Stimulated activated CD8-positive, alpha-beta memory T cell treated with anti-CD3 and anti-CD28 coated beads, Interleukin-4, amount 100 ng/mL, for 4 hours (primary cell): ENCODE data around the gene OR1N1.
A peak's percentile ranks its signal among the peaks of the same experiment; 100 is the strongest.
"Not testable (repeated sequence)": the region's sequence is repeated elsewhere in the genome, so short reads cannot be mapped to it uniquely, and the experiment has no call there.

Source experiments
- DNase-seq, 2 donors: peaks; one replicate each; pipeline ENCODE4 v3.0.0-alpha.2; 2020; ENCODE audit warnings: low read depth in 2 of 2, low spot score in 1 of 2

OR1N1 gene

GRCh38 chr9:122527193-122527592, at the start of gene OR1N1:
TSS of gene OR1N1 (minus strand) at chr9:122527293. CDS start at chr9:122527293, 0 bp downstream.
- no peak for DNase-seq

DNA sequence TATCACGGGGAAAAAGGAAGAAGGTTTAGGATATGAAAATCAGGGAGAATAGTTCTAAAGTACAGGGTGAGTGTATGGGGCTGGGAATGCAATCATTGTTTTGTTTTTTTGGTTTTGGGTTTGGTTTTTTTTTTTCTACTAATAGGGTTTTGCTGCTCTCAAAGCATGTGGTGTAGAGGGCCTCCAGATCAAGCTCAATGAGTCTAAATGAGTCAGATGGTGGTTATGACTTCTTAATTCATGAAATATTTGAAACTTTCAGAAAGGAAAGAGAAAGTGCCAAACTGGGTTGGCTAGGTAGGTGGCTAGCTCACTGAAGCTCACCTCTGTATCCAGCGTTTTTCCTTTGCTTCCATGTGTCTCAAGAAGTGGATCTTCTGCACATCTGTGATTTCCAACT, 45.4 kb upstream of the OR1N1 start:
- DNase-seq: no peak

GRCh38 chr9:122567901-122568300, 40.8 kb upstream of the OR1N1 start:
- DNase-seq: no peak

DNA sequence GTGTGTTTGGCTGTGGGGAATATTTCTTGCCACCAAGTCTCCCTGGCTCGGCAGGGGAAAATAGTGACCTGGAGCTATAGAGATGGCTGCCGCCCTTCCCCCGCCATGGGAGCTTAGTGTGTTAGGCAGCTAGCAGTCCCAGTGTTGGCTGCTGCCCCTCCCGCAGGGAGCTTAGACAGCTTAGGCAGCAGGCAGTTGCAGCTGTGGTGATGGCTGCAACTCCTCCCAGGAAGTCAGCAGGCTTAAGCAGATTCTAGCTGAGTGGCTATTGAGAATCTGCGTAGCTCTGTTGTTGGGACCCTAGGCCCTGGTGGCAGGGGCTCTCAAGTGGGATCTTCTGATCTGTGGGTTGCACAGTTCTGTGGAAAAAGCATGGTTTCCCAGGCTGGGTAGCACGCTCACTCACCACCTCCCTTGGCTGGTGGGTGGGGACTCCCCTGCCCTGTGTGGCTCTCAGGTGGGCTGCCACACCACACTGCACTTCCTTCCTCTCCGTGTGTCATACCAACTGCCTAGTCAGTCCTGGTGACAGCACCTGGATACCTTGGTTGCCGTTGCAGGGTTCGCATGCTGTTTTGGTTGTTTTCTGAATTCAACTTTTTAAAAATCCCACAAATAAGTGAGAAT, 35.2 kb upstream of the OR1N1 start:
- peak; percentile 10 to 19 for DNase-seq

DNA sequence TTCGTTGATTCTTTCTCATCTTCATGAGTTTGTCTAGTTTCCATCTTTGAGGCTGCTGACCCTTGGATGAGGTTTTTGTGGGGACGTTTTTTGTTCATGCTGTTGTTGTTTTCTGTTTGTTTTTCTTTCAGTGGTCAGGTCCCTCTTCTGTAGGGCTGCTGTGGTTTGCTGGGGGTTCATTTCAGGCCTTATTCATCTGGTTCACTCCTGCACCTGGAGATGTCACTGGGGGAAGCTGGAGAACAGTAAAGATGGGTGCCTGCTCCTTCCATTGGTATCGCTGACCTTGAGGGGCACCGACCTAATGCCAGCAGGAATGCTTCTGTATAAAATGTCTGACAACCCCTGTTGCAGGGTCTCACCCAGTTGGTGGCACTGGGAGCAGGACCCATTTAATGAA, 34.4 kb upstream of the OR1N1 start:
- DNase-seq: no peak

GRCh38 chr9:122552812-122553211, 25.7 kb upstream of the OR1N1 start, which contains the start of gene OR1N2:
TSS of gene OR1N2 (plus strand) at chr9:122553112. CDS start at chr9:122553212, 100 bp downstream.
- no peak for DNase-seq

- no peak for DNase-seq
Measured at GRCh38 chr9:122551371-122551770, 24.3 kb upstream of the OR1N1 start.

- DNase-seq: no peak
Measured at GRCh38 chr9:122546196-122546595, 19.1 kb upstream of the OR1N1 start.

- DNase-seq: no peak
Measured at GRCh38 chr9:122538757-122539156, 11.7 kb upstream of the OR1N1 start.

DNA sequence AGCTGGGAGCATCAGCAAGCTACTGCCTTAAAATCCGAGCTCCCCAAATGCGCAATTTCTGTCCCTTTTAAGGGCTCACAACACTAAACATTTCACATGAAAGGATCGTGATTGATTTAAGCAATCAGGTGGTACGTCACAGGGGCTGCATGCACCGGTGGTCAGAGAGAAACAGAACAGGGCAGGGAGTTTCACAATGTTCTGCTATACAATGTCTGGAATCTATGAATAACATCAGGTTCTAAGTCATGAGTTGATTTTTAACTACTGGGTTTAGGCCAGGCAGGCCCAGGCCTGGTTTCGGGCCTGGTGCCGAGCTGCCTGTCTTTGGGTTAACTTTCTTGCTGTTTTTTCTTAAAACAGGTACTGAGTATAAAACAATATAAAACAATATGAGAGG, 10.0 kb upstream of the OR1N1 start:
- DNase-seq: not testable (repeated sequence)

DNA sequence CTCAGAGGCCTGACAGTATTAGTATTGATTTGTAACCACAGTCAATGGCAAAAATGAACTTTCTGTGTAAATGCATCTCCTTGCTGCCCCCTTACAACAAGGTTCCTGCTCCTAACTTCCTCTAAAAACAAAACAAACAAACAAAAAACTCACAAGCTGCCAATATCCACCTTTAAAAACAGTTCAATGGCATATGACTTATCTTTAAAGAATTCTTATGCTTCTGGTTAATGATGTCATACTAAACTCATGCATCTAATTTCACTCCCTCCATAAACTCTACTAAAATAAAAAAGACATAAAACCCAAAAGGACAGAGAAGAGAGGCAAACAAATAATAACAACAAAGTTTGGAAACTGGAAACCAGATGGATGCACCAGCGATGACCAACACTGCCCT, 9.0 kb upstream of the OR1N1 start:
- DNase-seq: no peak

- DNase-seq: not testable (repeated sequence)
Measured at GRCh38 chr9:122531157-122531556, 4.1 kb upstream of the OR1N1 start.

DNA sequence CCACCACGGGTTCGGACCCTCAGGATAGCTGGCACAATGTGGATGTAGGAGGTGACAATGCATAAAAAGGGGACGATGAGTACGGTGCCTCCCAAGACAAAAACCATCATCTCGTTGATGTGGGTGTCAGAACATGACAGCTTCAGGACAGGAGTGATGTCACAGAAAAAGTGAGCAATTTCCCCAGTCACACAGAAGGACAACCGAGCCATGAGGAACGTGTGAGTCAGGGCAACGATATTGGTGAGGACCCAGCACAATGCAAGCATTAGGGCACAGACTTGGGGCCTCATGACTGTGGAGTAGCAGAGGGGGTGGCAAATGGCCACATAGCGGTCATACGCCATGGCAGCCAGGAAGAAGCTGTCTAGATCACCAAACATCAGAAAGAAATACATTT, 491 bp downstream of the OR1N1 start:
- DNase-seq: no peak

- no peak for DNase-seq
Measured at GRCh38 chr9:122519376-122519775, 7.7 kb downstream of the OR1N1 start.

DNA sequence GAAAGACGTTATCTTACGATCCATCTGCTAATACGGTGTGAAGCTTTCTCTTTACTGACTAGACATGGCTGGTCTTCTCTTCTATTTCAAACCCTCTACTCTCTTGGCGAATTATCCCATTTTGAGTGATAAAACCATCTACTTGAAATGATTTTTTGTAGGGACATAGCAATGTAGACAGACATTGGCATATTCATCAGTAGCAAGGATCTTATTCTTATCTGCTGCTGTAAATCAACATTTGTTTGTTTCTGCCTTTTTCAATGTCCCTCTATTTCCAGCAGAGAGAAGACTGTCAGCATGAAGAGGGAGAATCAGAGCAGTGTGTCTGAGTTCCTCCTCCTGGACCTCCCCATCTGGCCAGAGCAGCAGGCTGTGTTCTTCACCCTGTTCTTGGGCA, 8.3 kb downstream of the OR1N1 start, which contains the start of gene OR1J4:
OR1J4 (plus strand) TSS at position 301 of the 400 bp plus-strand sequence; CDS start at position 301, 0 bp downstream.
- DNase-seq: no peak

DNA sequence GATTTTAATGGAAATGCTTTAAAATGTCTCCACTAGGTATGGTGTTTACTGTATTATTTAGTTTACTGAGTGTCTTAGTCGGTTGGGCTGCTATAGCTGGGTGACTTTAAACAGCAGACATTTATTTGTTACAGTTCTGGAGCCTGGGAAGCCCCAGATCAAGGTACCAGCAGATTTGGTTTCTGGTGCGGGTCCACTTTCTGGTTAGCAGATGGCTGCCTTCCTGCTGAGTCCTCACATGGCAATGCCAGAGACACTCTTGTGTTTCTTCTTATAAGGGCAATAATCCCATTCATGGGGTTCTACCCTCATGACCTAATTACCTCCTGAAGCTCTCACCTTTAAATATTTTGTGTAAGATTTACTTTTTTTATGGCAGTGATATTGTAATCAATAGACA, 8.9 kb downstream of the OR1N1 start:
- no peak for DNase-seq

- DNase-seq: no peak
Measured at GRCh38 chr9:122510502-122510901, 16.6 kb downstream of the OR1N1 start, which contains the start of gene OR1J2. TSS of gene OR1J2 (plus strand) at chr9:122510802. CDS start at chr9:122510802, 0 bp downstream.

- no peak for DNase-seq
Measured at GRCh38 chr9:122506964-122507363, 20.1 kb downstream of the OR1N1 start.

DNA sequence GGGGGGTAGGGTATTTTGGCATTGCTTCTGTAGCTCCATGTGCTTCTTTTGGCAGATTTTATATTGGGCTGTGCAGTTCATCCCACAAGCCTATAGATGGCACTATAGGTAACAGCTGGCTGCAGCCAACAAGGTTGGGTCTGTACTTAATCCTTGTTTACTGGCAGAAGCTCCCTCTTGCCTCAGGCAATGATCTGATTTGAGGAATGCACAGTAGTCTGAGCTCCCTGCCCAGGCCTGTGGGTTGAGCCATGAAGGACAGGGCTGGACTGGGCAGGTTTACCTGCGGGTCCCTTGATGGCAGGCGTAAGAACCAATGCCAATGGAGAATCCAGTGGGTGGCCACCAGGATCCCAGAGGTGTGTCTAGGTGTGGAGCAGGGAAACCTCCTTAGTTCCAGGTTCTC, 28.2 kb downstream of the OR1N1 start:
- DNase-seq: no peak

GRCh38 chr9:122479062-122479461, 48.0 kb downstream of the OR1N1 start:
- no peak for DNase-seq

GRCh38 chr9:122477826-122478225, 49.3 kb downstream of the OR1N1 start, which contains the start of gene OR1J1:
TSS of gene OR1J1 (minus strand) at chr9:122477926. CDS start at chr9:122477926, 0 bp downstream.
- no peak for DNase-seq

- DNase-seq: no peak
Measured at GRCh38 chr9:122477346-122477745, 49.7 kb downstream of the OR1N1 start.
